ENCODE results near the gene TRA2B. TPM values are rescaled to one million over a fixed set of nuclear protein-coding genes. Genes with fewer than 3 reads are reported as not detected.

TRA2B gene
- total and polyA plus RNA-seq, 2 donors (not counting 3 experiments of a cell fraction or from before 2014, with no cell fraction given) = 173 to 199 TPM

GRCh38 chr3:185961675-185962232 is 23.9 kb upstream of the TRA2B start:
- no TSS peak for BruUV-seq (replicated peaks)
- Histone ChIP-seq H3K9me1 (replicated peaks; ENCODE audit: control insufficient read depth, extremely low read depth, insufficient read depth, low read length) (no peaks in the 10 kb centered on the region), H2AFZ (ENCODE audit: low read depth, low read length) (no peak overlapping the region), H3K4me3 (replicated peaks in 1 of 3; ENCODE audit: insufficient read depth in 1 of 3, low read depth in 1 of 3, low read length in 3 of 3) (no peak overlapping the region), H3K9me3 (replicated peaks; ENCODE audit: control insufficient read depth, insufficient read depth, low read length) (no peaks in the 10 kb centered on the region), H3K27me3 (ENCODE audit: control insufficient read depth in 2 of 2, insufficient read depth in 2 of 2, low read length in 2 of 2) (no peaks in the 10 kb centered on the region), H3K36me3 (ENCODE audit: control insufficient read depth in 2 of 2, extremely low read depth in 1 of 2, insufficient read depth in 2 of 2, low read length in 2 of 2) (no peaks in the 10 kb centered on the region), H3K4me1 (ENCODE audit: control insufficient read depth, extremely low read depth, insufficient read depth, low read length) (no peaks in the 10 kb centered on the region), H3K9ac (replicated peaks; ENCODE audit: extremely low read depth, insufficient read depth, low read length) (no peak overlapping the region), H3K27ac (ENCODE audit: insufficient read depth, low read depth, low read length) (no peak overlapping the region), H4K20me1 (replicated peaks; ENCODE audit: control insufficient read depth, extremely low read depth, insufficient read depth, low read length) (no peaks in the 10 kb centered on the region), H3K79me2 (ENCODE audit: control insufficient read depth, insufficient read depth, low read length) (peaks cover 20% of the 10 kb centered on the region), H3K4me2 (ENCODE audit: insufficient read depth, low read length) (no peak overlapping the region)
- dilution Hi-C loops (cut with MboI; ENCODE audit: extremely low pct_ligation_motif_present, low sequenced_read_pairs) = no loop called here
- CTCF ChIA-PET = interaction anchor here (1.6 to 13.4 kb wide), 3 partner anchors 16 to 301 kb away, joined by 7 to 144 read pairs (median 7); no protein-coding TSS in a partner anchor
- DNase-seq (ENCODE audit: low read depth, low spot score) = no peak
- POLR2A ChIA-PET = interaction anchor here (0.6 to 2.1 kb wide), 2 partner anchors 22 to 24 kb away, joined by 3 to 6 read pairs; partner anchors contain the start of gene TRA2B
- FAIRE-seq = no peak
- TF ChIP-seq JUN (IDR thresholded peaks at IDR 0.05; ENCODE audit: borderline replicate concordance, insufficient read depth, insufficient read length, low read depth) (no peak), CTCF (IDR thresholded peaks at IDR 0.05; ENCODE audit: extremely low read depth in 1 of 2, insufficient read depth in 1 of 2, low read depth in 1 of 2, low read length in 2 of 2) (no peak), MAX (IDR thresholded peaks at IDR 0.05; ENCODE audit: insufficient read depth, insufficient read length) (no peak), POLR2A (IDR thresholded peaks at IDR 0.05; ENCODE audit: low read depth, low read length) (no peak), FOS (IDR thresholded peaks at IDR 0.05; ENCODE audit: borderline replicate concordance, insufficient read depth, low read length) (no peak), MYC (IDR thresholded peaks at IDR 0.05; ENCODE audit: low read depth, low read length) (no peak)
- intact Hi-C loops (cut with micrococcal nuclease) = no loop called here

All from endothelial cell of umbilical vein (primary cell).